Esophagus muscularis mucosa (tissue), 4 donors: ENCODE measurements around the gene PICALM.

Experiments used
- EP300 ChIP-seq: sonication (generic); formaldehyde crosslinking; IDR thresholded peaks from one replicate; pipeline ENCODE4 v1.6.1; 2017; ENCODE audit warnings: antibody characterized with exemption
- POLR2A ChIP-seq: fragments of 450-650 bp; IDR thresholded peaks from one replicate; pipeline ENCODE4 v1.6.1; 2017; ENCODE audit warnings: antibody characterized with exemption, moderate library complexity, mild to moderate bottlenecking, low read depth
- POLR2AphosphoS5 ChIP-seq, 2 donors: sonication (generic); formaldehyde crosslinking; IDR thresholded peaks; one replicate each; pipeline ENCODE4 v1.6.1; 2017; ENCODE audit warnings: antibody characterized with exemption in 2 of 2
- TF ChIP-seq, protein P1 (sequence below), 3 experiments: fragments of 200-600 bp in 2 of 3; fragments of 450-650 bp in 1 of 3; sonication (generic) in 2 of 3; IDR thresholded peaks; one replicate each; pipeline ENCODE4 v1.5.1; 2017 to 2019; ENCODE audit warnings: antibody characterized with exemption in 3 of 3, mild to moderate bottlenecking in 2 of 3, moderate library complexity in 1 of 3

DNA sequence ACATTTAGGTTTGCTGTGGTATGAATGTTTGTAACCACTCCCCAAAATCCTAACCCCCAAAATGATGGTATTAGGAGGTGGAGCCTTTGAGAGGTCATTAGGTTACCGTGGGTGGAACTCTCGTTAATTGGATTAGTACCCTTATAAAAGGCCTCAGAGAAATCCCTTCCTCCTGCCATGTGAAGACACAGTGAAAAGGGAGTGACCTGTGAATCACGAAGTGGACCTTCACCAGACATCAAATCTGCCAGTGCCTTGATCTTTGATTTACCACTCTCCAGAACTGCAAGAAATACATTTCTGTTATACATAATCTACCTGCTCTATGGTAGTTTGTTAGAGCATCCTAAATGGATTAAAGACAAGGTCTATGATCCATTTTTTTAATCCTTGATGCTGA, 12.6 kb upstream of the PICALM start:
- TF ChIP-seq, protein P1, sequence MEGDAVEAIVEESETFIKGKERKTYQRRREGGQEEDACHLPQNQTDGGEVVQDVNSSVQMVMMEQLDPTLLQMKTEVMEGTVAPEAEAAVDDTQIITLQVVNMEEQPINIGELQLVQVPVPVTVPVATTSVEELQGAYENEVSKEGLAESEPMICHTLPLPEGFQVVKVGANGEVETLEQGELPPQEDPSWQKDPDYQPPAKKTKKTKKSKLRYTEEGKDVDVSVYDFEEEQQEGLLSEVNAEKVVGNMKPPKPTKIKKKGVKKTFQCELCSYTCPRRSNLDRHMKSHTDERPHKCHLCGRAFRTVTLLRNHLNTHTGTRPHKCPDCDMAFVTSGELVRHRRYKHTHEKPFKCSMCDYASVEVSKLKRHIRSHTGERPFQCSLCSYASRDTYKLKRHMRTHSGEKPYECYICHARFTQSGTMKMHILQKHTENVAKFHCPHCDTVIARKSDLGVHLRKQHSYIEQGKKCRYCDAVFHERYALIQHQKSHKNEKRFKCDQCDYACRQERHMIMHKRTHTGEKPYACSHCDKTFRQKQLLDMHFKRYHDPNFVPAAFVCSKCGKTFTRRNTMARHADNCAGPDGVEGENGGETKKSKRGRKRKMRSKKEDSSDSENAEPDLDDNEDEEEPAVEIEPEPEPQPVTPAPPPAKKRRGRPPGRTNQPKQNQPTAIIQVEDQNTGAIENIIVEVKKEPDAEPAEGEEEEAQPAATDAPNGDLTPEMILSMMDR (IDR thresholded peaks at IDR 0.05): no peak
- TF ChIP-seq POLR2A: no peak
- TF ChIP-seq POLR2AphosphoS5 (IDR thresholded peaks at IDR 0.05): no peak
- TF ChIP-seq EP300: no peak
